ENCODE results near the gene SAP25.
"Not testable (repeated sequence)": the region's sequence is repeated elsewhere in the genome, so short reads cannot be mapped to it uniquely, and the experiment has no call there.

SAP25 gene

DNA sequence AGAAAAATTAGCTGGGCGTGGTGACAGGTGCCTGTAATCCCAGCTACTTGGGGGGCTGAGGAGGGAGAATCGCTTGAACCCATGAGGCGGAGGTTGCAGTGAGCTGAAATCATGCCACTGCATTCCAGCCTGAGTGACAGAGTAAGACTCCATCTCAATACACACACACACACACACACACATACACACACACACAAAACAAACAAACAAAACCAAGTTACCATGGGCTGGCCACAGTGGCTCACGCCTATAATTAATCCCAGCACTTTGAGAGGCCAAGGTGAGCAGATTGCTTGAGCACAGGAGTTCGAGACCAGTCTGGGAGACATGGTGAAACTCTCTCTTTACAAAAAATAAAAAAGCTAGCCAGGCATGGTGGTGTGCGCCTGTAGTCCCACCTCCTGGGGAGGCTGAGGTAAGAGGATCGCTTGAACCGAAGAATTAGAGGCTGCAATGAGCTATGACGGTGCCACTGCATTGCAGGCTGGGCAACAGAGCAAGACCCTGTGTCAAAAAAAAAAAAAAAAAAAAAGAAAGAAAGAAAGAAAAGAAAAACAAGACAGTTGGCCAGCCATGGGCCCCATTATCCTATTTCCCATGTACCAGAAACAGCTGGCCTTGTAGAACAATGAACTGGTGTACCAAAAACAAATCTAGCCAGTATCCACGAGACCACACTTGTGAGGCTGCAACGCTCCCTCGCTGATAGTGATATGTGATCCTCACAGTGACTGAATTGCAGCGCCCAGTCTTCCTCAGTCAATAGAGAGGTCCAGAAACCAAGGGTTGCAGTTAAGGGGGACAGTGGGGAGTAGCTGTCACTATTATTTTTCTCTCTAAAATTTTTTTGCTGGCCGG is 41.3 kb downstream of the SAP25 start:
- no peak for DNase-seq (ENCODE audit: insufficient read length, low spot score)
- FAIRE-seq = no peak
- no peak for TF ChIP-seq POLR2A (IDR thresholded peaks at IDR 0.05; ENCODE audit: low read depth, low read length)

DNA sequence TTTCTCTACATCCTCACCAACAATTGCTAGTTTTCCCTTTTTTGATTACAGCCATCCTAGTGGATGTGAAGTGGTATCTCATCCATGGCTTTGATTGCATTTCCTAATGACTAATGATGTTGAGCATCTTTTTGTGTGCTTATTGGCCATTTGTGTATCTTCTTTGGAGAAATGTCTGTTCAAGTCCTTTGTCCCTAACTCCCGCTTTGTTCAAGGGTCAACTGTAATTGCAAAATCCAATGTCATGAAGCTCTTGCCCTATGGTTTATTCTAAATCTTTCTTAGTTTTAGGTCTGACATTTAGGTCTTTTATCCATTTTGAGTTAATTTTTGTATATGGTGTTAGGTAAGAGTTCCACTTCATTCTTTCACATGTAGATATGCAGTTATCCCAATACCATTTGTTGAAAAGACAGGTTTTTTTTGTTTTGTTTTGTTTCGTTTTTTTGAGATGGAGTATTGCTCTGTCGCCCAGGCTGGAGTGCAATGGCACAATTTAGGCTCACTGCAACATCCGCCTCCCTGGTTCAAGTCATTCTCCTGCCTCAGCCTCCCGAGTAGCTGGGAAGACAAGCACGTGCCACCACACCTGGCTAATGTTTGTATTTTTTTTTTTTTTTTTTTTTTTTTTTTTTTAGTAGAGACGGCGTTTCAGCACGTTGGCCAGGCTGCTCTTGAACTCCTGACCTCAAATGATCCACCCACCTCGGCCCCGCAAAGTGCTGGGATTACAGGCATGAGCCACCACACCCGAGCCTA is 45.4 kb downstream of the SAP25 start:
- FAIRE-seq = not testable (repeated sequence)

DNA sequence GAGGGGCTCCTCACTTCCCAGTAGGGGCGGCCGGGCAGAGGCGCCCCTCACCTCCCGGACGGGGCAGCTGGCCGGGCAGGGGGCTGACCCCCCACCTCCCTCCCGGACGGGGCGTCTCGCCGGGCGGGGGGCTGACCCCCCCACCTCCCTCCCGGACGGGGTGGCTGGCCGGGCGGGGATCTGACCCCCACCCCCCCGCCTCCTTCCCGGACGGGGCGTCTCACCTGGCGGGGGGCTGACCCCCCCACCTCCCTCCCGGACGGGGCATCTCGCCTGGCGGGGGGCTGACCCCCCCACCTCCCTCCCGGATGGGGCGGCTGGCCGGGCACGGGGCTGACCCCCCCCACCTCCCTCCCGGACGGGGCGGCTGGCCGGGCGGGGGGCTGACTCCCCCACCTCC is 50.5 kb downstream of the SAP25 start:
- FAIRE-seq; DNase-seq (ENCODE audit: insufficient read length, low spot score): not testable (repeated sequence)

More for the DNA sequence above, 45.4 kb downstream of the SAP25 start:
- DNase-seq (ENCODE audit: insufficient read length, low spot score) = not testable (repeated sequence)
